Measurements from ENCODE around the gene OR7C2.

The OR7C2 gene

GRCh38 chr19:14974488-14974887 lies 33.2 kb downstream of the OR7C2 start:
- DNase-seq (ENCODE audit: low spot score) (no peak), ATAC-seq (ENCODE audit: low read depth) (no peak)
- no peak overlapping the region for H3K4me3 ChIP-seq (ENCODE audit: severe bottlenecking)
- no peaks in the 10 kb centered on the region for H3K4me1 ChIP-seq (ENCODE audit: insufficient read depth, poor library complexity, severe bottlenecking)
- H3K27ac ChIP-seq (ENCODE audit: poor library complexity, severe bottlenecking) = no peak overlapping the region
- H3K27me3 ChIP-seq (ENCODE audit: insufficient read depth, poor library complexity, severe bottlenecking) = peaks cover 23% of the 10 kb centered on the region
- TF ChIP-seq CTCF (IDR thresholded peaks at IDR 0.05; ENCODE audit: poor library complexity, severe bottlenecking) = no peak
- no peaks in the 10 kb centered on the region for H3K9me3 ChIP-seq (ENCODE audit: severe bottlenecking)
- no peaks in the 10 kb centered on the region for H3K36me3 ChIP-seq (ENCODE audit: low read depth)

GRCh38 chr19:14977128-14977527 lies 35.8 kb downstream of the OR7C2 start:
- Histone ChIP-seq H3K27me3 (ENCODE audit: insufficient read depth, poor library complexity, severe bottlenecking) (peaks cover 41% of the 10 kb centered on the region), H3K36me3 (ENCODE audit: low read depth) (no peaks in the 10 kb centered on the region), H3K4me1 (ENCODE audit: insufficient read depth, poor library complexity, severe bottlenecking) (no peaks in the 10 kb centered on the region), H3K9me3 (ENCODE audit: severe bottlenecking) (no peaks in the 10 kb centered on the region), H3K27ac (ENCODE audit: poor library complexity, severe bottlenecking) (no peak overlapping the region), H3K4me3 (ENCODE audit: severe bottlenecking) (no peak overlapping the region)
- TF ChIP-seq CTCF (IDR thresholded peaks at IDR 0.05; ENCODE audit: poor library complexity, severe bottlenecking) = no peak
- ATAC-seq (ENCODE audit: low read depth) (no peak), DNase-seq (ENCODE audit: low spot score) (no peak)

- H3K9me3 ChIP-seq (ENCODE audit: severe bottlenecking) = no peaks in the 10 kb centered on the region
- ATAC-seq (ENCODE audit: low read depth) = no peak
- H3K27me3 ChIP-seq (ENCODE audit: insufficient read depth, poor library complexity, severe bottlenecking) = peaks cover 52% of the 10 kb centered on the region
- no peak for DNase-seq (ENCODE audit: low spot score)
- H3K36me3 ChIP-seq (ENCODE audit: low read depth) = no peaks in the 10 kb centered on the region
- no peak overlapping the region for H3K4me3 ChIP-seq (ENCODE audit: severe bottlenecking)
- no peak overlapping the region for H3K27ac ChIP-seq (ENCODE audit: poor library complexity, severe bottlenecking)
- H3K4me1 ChIP-seq (ENCODE audit: insufficient read depth, poor library complexity, severe bottlenecking) = no peaks in the 10 kb centered on the region
- TF ChIP-seq CTCF (IDR thresholded peaks at IDR 0.05; ENCODE audit: poor library complexity, severe bottlenecking) = no peak
Observed at GRCh38 chr19:14978161-14978776, 37.0 kb downstream of the OR7C2 start.

GRCh38 chr19:14979476-14980255 lies 38.4 kb downstream of the OR7C2 start, which contains the start of gene SLC1A6:
Gene SLC1A6 (minus strand): TSS chr19:14979864. CDS start chr19:14972910, 6,954 bp downstream.
- DNase-seq (ENCODE audit: low spot score) (no peak), ATAC-seq (ENCODE audit: low read depth) (peak; percentile 45; the same call in 1 of the 3 replicates)
- Histone ChIP-seq H3K27ac (ENCODE audit: poor library complexity, severe bottlenecking) (no peak within 1 kb of the TSS), H3K4me1 (ENCODE audit: insufficient read depth, poor library complexity, severe bottlenecking) (no peaks in the 10 kb centered on the region), H3K36me3 (ENCODE audit: low read depth) (no peaks in the 10 kb centered on the region), H3K4me3 (ENCODE audit: severe bottlenecking) (peak within 1 kb of the TSS; percentile 13), H3K9me3 (ENCODE audit: severe bottlenecking) (no peaks in the 10 kb centered on the region), H3K27me3 (ENCODE audit: insufficient read depth, poor library complexity, severe bottlenecking) (peaks cover 52% of the 10 kb centered on the region)
- no peak for TF ChIP-seq CTCF (IDR thresholded peaks at IDR 0.05; ENCODE audit: poor library complexity, severe bottlenecking)

- Histone ChIP-seq H3K36me3 (ENCODE audit: low read depth) (no peaks in the 10 kb centered on the region), H3K4me3 (ENCODE audit: severe bottlenecking) (no peak overlapping the region), H3K4me1 (ENCODE audit: insufficient read depth, poor library complexity, severe bottlenecking) (no peaks in the 10 kb centered on the region), H3K27ac (ENCODE audit: poor library complexity, severe bottlenecking) (no peak overlapping the region), H3K9me3 (ENCODE audit: severe bottlenecking) (no peaks in the 10 kb centered on the region), H3K27me3 (ENCODE audit: insufficient read depth, poor library complexity, severe bottlenecking) (peaks cover 26% of the 10 kb centered on the region)
- DNase-seq (ENCODE audit: low spot score) = no peak
- TF ChIP-seq CTCF (IDR thresholded peaks at IDR 0.05; ENCODE audit: poor library complexity, severe bottlenecking) = no peak
- ATAC-seq (ENCODE audit: low read depth) = no peak
Observed at GRCh38 chr19:14985133-14985532, 43.8 kb downstream of the OR7C2 start.
